ENCODE data around the gene RLIM. TPM values are rescaled to one million over a fixed set of nuclear protein-coding genes. Genes with fewer than 3 reads are reported as not detected.

RLIM gene
- total RNA-seq, 1 experiment from 2014 or later, result 57.2 TPM

DNA sequence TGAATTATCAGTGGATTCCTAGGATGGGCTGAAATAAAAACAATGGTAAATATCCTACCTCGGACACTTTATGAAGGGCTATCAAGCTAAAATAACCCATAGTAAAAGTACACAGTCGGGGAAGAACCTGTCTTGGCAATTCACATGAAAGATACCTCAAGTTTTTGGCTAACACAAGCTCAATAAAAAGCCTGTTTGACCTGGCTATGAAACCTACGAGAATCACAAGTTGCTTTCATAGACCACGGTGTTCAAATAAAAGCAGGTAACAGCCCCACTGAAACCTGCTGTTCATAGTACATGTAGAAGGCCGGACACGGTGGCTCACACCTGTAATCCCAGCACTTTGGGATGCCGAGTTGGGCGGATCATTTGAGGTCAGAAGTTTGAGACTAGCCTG is 12.3 kb downstream of the RLIM start:
- intact Hi-C loops (cut with micrococcal nuclease), result no loop called here
- no peak for TF ChIP-seq CTCF (IDR thresholded peaks at IDR 0.05; ENCODE audit: unreplicated experiment)
- H3K4me3 Mint-ChIP-seq (ENCODE audit: unreplicated experiment), result no peak overlapping the region
- no peak for DNase-seq (ENCODE audit: unreplicated experiment)
- H3K27ac Mint-ChIP-seq (ENCODE audit: low read depth, unreplicated experiment), result no peak overlapping the region
- H3K4me1 Mint-ChIP-seq (ENCODE audit: insufficient read depth, unreplicated experiment), result peaks cover 16% of the 10 kb centered on the region
- H3K36me3 Mint-ChIP-seq (ENCODE audit: insufficient read depth, unreplicated experiment), result peaks cover 32% of the 10 kb centered on the region
- H3K27me3 Mint-ChIP-seq (ENCODE audit: insufficient read depth, unreplicated experiment), result peaks cover 39% of the 10 kb centered on the region
- POLR2A ChIA-PET, result no interaction called here
- CTCF ChIA-PET, result no interaction called here
- H3K9me3 Mint-ChIP-seq (ENCODE audit: unreplicated experiment), result no peaks in the 10 kb centered on the region
- BruUV-seq (replicated peaks), result no TSS peak

GRCh38 chrX:74593593-74593992 is 20.8 kb downstream of the RLIM start:
- no peak overlapping the region for H3K4me3 Mint-ChIP-seq (ENCODE audit: unreplicated experiment)
- TF ChIP-seq CTCF (IDR thresholded peaks at IDR 0.05; ENCODE audit: unreplicated experiment), result no peak
- no TSS peak for BruUV-seq (replicated peaks)
- peaks cover 44% of the 10 kb centered on the region for H3K36me3 Mint-ChIP-seq (ENCODE audit: insufficient read depth, unreplicated experiment)
- no peak overlapping the region for H3K27ac Mint-ChIP-seq (ENCODE audit: low read depth, unreplicated experiment)
- DNase-seq (ENCODE audit: unreplicated experiment), result peak; percentile 20
- intact Hi-C loops (cut with micrococcal nuclease), result no loop called here
- ChIA-PET CTCF (interaction anchor here (0.6 kb wide), 1 partner anchor 43 kb away, joined by 3 read pairs; no protein-coding TSS in a partner anchor), POLR2A (interaction anchor here (0.6 kb wide), 1 partner anchor 17 kb away, joined by 3 read pairs; no protein-coding TSS in a partner anchor)
- no peaks in the 10 kb centered on the region for H3K4me1 Mint-ChIP-seq (ENCODE audit: insufficient read depth, unreplicated experiment)
- no peaks in the 10 kb centered on the region for H3K9me3 Mint-ChIP-seq (ENCODE audit: unreplicated experiment)
- H3K27me3 Mint-ChIP-seq (ENCODE audit: insufficient read depth, unreplicated experiment), result peaks cover 27% of the 10 kb centered on the region

DNA sequence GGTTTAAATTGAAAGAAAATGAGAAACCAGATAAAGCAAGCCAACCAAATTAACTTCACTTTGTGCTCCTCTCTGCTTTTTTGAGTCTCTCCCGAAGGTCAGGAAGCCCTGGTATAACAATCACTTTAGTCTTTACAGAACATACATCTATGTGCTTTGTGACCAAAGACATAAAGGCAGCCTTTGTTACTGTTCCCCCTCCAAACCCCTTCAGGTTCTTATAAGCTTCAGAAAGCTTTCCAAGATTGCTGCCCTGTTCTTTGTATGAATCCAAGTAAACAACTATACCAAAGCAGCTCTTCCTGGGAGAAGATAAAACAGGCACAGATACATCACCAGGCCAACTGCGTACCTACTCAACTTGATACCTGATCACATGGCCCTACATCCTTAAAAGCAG is 28.7 kb downstream of the RLIM start:
- ChIA-PET CTCF (no interaction called here), POLR2A (no interaction called here)
- H3K36me3 Mint-ChIP-seq (ENCODE audit: insufficient read depth, unreplicated experiment), result peaks cover 30% of the 10 kb centered on the region
- BruUV-seq (replicated peaks), result no TSS peak
- H3K4me3 Mint-ChIP-seq (ENCODE audit: unreplicated experiment), result no peak overlapping the region
- no peak for DNase-seq (ENCODE audit: unreplicated experiment)
- H3K4me1 Mint-ChIP-seq (ENCODE audit: insufficient read depth, unreplicated experiment), result no peaks in the 10 kb centered on the region
- no peak for TF ChIP-seq CTCF (IDR thresholded peaks at IDR 0.05; ENCODE audit: unreplicated experiment)
- intact Hi-C loops (cut with micrococcal nuclease), result no loop called here
- H3K27ac Mint-ChIP-seq (ENCODE audit: low read depth, unreplicated experiment), result no peak overlapping the region
- H3K27me3 Mint-ChIP-seq (ENCODE audit: insufficient read depth, unreplicated experiment), result peaks cover 36% of the 10 kb centered on the region
- H3K9me3 Mint-ChIP-seq (ENCODE audit: unreplicated experiment), result no peaks in the 10 kb centered on the region

GRCh38 chrX:74579597-74580198 is 34.7 kb downstream of the RLIM start:
- intact Hi-C loops (cut with micrococcal nuclease), result no loop called here
- Mint-ChIP-seq H3K9me3 (ENCODE audit: unreplicated experiment) (no peaks in the 10 kb centered on the region), H3K4me3 (ENCODE audit: unreplicated experiment) (no peak overlapping the region), H3K27ac (ENCODE audit: low read depth, unreplicated experiment) (no peak overlapping the region), H3K4me1 (ENCODE audit: insufficient read depth, unreplicated experiment) (no peaks in the 10 kb centered on the region), H3K36me3 (ENCODE audit: insufficient read depth, unreplicated experiment) (peaks cover 10% of the 10 kb centered on the region), H3K27me3 (ENCODE audit: insufficient read depth, unreplicated experiment) (peaks cover 14% of the 10 kb centered on the region)
- ChIA-PET POLR2A (no interaction called here), CTCF (no interaction called here)
- no peak for DNase-seq (ENCODE audit: unreplicated experiment)
- no peak for TF ChIP-seq CTCF (IDR thresholded peaks at IDR 0.05; ENCODE audit: unreplicated experiment)
- BruUV-seq (replicated peaks), result no TSS peak
